Prostate gland (tissue), 2 donors: Measurements from ENCODE around the gene SOX5. TPM values are rescaled to one million over a fixed set of nuclear protein-coding genes. Genes with fewer than 3 reads are reported as not detected.

Experiments
- DNase-seq: peaks from one replicate; pipeline ENCODE4 v3.0.0-alpha.2; 2019; ENCODE audit warnings: low spot score
- H3K27ac ChIP-seq, 2 donors: fragments of 200-600 bp; sonication (generic); 2 replicates each; pipeline ENCODE4 v1.5.1; 2017 to 2019
- H3K27me3 ChIP-seq: fragments of 200-600 bp; sonication (generic); replicated peaks from 2 replicates; pipeline ENCODE4 v1.5.1; 2019; ENCODE audit not compliant: insufficient read depth
- H3K36me3 ChIP-seq, 2 donors: fragments of 200-600 bp; sonication (generic); 1 replicate in 1 of 2; 2 replicates in 1 of 2; pipeline versions ENCODE4 v1.5.1 to v1.8.1; 2017 to 2019
- H3K4me1 ChIP-seq: fragments of 200-600 bp; sonication (generic); replicated peaks from 2 replicates; pipeline ENCODE4 v1.5.1; 2019
- H3K4me3 ChIP-seq, 2 donors: fragments of 200-600 bp; sonication (generic); 2 replicates each; pipeline ENCODE4 v1.5.1; 2017 to 2019
- H3K9me3 ChIP-seq: fragments of 200-600 bp; sonication (generic); 2 replicates; pipeline ENCODE4 v1.5.1; 2017
- CTCF ChIP-seq, 4 experiments: fragments of 200-600 bp in 2 of 4; fragments of 450-650 bp in 2 of 4; sonication (generic) in 2 of 4; IDR thresholded peaks; 1 replicate in 3 of 4; 2 replicates in 1 of 4; pipeline ENCODE4 v1.5.1; 2016 to 2019; ENCODE audit warnings: antibody characterized with exemption in 4 of 4, mild to moderate bottlenecking in 2 of 4, moderate library complexity in 2 of 4
- POLR2A ChIP-seq: fragments of 450-650 bp; IDR thresholded peaks from one replicate; pipeline ENCODE4 v1.6.1; 2016; ENCODE audit warnings: antibody characterized with exemption, mild to moderate bottlenecking
- POLR2AphosphoS5 ChIP-seq: sonication (generic); formaldehyde crosslinking; IDR thresholded peaks from one replicate; pipeline ENCODE4 v1.6.1; 2017; ENCODE audit warnings: antibody characterized with exemption
- WGBS: methylation state at CpG from one replicate; pipeline ENCODE4 v1.1.5; 2018; 5-methylcytosine and 5-hydroxymethylcytosine counted together
- intact Hi-C: fragments of 100-400 bp; cut with DNase I; formaldehyde crosslinking; loops from one replicate; pipeline ENCODE4 v1.14.2; 2022
- total RNA-seq, 2 donors: library from RNA; depleted of rRNA; stranded (reverse); fragments of >200 nt; gene quantifications; one replicate each; pipeline ENCODE4 v1.1.0, GENCODE V29; 2016

SOX5 gene
- total RNA-seq, 2 donors from 2014 or later: 3.7 to 7.8 TPM

GRCh38 chr12:23938422-23938821, 11.0 kb downstream of the SOX5 start:
- Histone ChIP-seq H3K9me3 (no peaks in the 10 kb centered on the region), H3K36me3 (no peaks in the 10 kb centered on the region), H3K4me1 (no peaks in the 10 kb centered on the region), H3K4me3 (no peak overlapping the region), H3K27me3 (no peaks in the 10 kb centered on the region), H3K27ac (no peak overlapping the region)
- no peak for DNase-seq
- intact Hi-C loops: no loop called here
- no peak for TF ChIP-seq POLR2AphosphoS5
- TF ChIP-seq CTCF (IDR thresholded peaks at IDR 0.05): no peak
- no peak for TF ChIP-seq POLR2A
- 98% methylated on average over 3 of the region's 3 CpGs for WGBS

- Histone ChIP-seq H3K27me3 (no peaks in the 10 kb centered on the region), H3K4me1 (no peaks in the 10 kb centered on the region), H3K9me3 (no peaks in the 10 kb centered on the region), H3K36me3 (no peaks in the 10 kb centered on the region), H3K4me3 (no peak overlapping the region), H3K27ac (no peak overlapping the region)
- TF ChIP-seq POLR2A (no peak), CTCF (IDR thresholded peaks at IDR 0.05) (no peak), POLR2AphosphoS5 (no peak)
- DNase-seq: no peak
- 94% methylated on average over 2 of the region's 2 CpGs for WGBS
- intact Hi-C loops: no loop called here
Observed at GRCh38 chr12:23931176-23931575, 18.3 kb downstream of the SOX5 start.

- Histone ChIP-seq H3K4me3 (no peak overlapping the region), H3K9me3 (no peaks in the 10 kb centered on the region), H3K27ac (no peak overlapping the region), H3K36me3 (no peaks in the 10 kb centered on the region), H3K27me3 (no peaks in the 10 kb centered on the region), H3K4me1 (no peaks in the 10 kb centered on the region)
- intact Hi-C loops: no loop called here
- TF ChIP-seq POLR2A: no peak
- 94% methylated on average over 2 of the region's 2 CpGs for WGBS
- no peak for DNase-seq
Observed at GRCh38 chr12:23930599-23930998, 18.9 kb downstream of the SOX5 start.

- Histone ChIP-seq H3K9me3 (no peaks in the 10 kb centered on the region), H3K4me3 (no peak overlapping the region), H3K27ac (no peak overlapping the region), H3K36me3 (no peaks in the 10 kb centered on the region), H3K4me1 (no peaks in the 10 kb centered on the region), H3K27me3 (no peaks in the 10 kb centered on the region)
- intact Hi-C loops: no loop called here
- DNase-seq: no peak
- TF ChIP-seq POLR2AphosphoS5 (no peak), POLR2A (no peak), CTCF (IDR thresholded peaks at IDR 0.05) (no peak)
- 54% methylated on average over 2 of the region's 2 CpGs for WGBS
Observed at GRCh38 chr12:23929906-23930305, 19.6 kb downstream of the SOX5 start.

GRCh38 chr12:23927907-23928306, 21.6 kb downstream of the SOX5 start:
- WGBS: 93% methylated on average over 3 of the region's 3 CpGs
- intact Hi-C loops: no loop called here
- Histone ChIP-seq H3K4me1 (no peaks in the 10 kb centered on the region), H3K4me3 (no peak overlapping the region), H3K36me3 (no peaks in the 10 kb centered on the region), H3K9me3 (no peaks in the 10 kb centered on the region), H3K27ac (no peak overlapping the region), H3K27me3 (no peaks in the 10 kb centered on the region)
- TF ChIP-seq POLR2AphosphoS5 (no peak), CTCF (IDR thresholded peaks at IDR 0.05) (no peak), POLR2A (no peak)
- no peak for DNase-seq
